ENCODE data around the gene DAP.

Gene DAP

GRCh38 chr5:10688651-10689171 lies 72.3 kb downstream of the DAP start:
- DNase-seq = no peak

GRCh38 chr5:10686890-10687289 lies 74.1 kb downstream of the DAP start:
- DNase-seq = no peak

GRCh38 chr5:10685115-10685521 lies 75.9 kb downstream of the DAP start:
- DNase-seq = no peak

GRCh38 chr5:10684303-10685086 lies 76.5 kb downstream of the DAP start:
- DNase-seq = no peak

- DNase-seq = no peak
These were observed 78.1 kb downstream of the DAP start for GRCh38 chr5:10682801-10683525.

GRCh38 chr5:10681731-10682679 lies 79.0 kb downstream of the DAP start:
- DNase-seq = no peak

GRCh38 chr5:10680876-10681481 lies 80.1 kb downstream of the DAP start:
- DNase-seq = no peak

GRCh38 chr5:10679336-10679988 lies 81.6 kb downstream of the DAP start:
- no peak for DNase-seq

- DNase-seq = no peak
These were observed 82.8 kb downstream of the DAP start for GRCh38 chr5:10678244-10678643.

- no peak for DNase-seq
These were observed 83.5 kb downstream of the DAP start for GRCh38 chr5:10677533-10677932.

- no peak for DNase-seq
These were observed 84.1 kb downstream of the DAP start for GRCh38 chr5:10676946-10677345.

- DNase-seq = no peak
These were observed 84.8 kb downstream of the DAP start for GRCh38 chr5:10676224-10676623.

GRCh38 chr5:10675177-10675700 lies 85.8 kb downstream of the DAP start:
- no peak for DNase-seq

GRCh38 chr5:10674582-10674981 lies 86.5 kb downstream of the DAP start:
- DNase-seq = no peak

GRCh38 chr5:10674096-10674495 lies 86.9 kb downstream of the DAP start:
- DNase-seq = no peak

- no peak for DNase-seq
These were observed 87.6 kb downstream of the DAP start for GRCh38 chr5:10673407-10673806.

- DNase-seq = no peak
These were observed 88.0 kb downstream of the DAP start for GRCh38 chr5:10673017-10673389.

GRCh38 chr5:10672146-10673016 lies 88.7 kb downstream of the DAP start:
- no peak for DNase-seq

GRCh38 chr5:10671041-10672008 lies 89.7 kb downstream of the DAP start:
- DNase-seq = no peak

GRCh38 chr5:10669983-10670382 lies 91.1 kb downstream of the DAP start:
- no peak for DNase-seq
